C4-2B (cell line): ENCODE measurements around the gene ADISSP.

Source experiments
- ZFX ChIP-seq: fragments of 450-650 bp; IDR thresholded peaks from 2 replicates; pipeline ENCODE4 v1.6.1; 2017
- TF ChIP-seq, protein P1 (sequence below): fragments of 450-650 bp; conservative IDR thresholded peaks from 2 replicates; pipeline ENCODE4 v1.5.1; 2017; ENCODE audit warnings: mild to moderate bottlenecking

DNA sequence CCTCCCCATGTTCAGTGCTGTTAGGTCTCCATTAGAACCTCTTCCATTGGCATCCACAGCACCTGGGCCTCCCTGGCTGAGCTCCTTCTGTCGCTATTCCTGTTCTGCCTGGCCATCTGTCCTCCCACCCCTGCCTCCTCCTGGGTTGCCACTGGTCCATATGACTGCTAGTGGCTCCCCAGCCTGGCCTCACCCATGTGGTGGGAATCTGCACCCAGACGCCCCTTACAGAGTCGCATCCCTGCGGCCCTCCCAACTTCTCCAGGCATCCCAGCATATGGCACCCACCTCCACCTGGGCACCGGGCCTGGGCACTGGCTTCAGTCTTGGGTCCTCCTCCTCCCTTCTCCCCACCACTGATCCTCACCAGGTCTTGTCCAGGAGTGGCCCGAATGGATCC lies 36.3 kb upstream of the ADISSP start:
- TF ChIP-seq, protein P1, sequence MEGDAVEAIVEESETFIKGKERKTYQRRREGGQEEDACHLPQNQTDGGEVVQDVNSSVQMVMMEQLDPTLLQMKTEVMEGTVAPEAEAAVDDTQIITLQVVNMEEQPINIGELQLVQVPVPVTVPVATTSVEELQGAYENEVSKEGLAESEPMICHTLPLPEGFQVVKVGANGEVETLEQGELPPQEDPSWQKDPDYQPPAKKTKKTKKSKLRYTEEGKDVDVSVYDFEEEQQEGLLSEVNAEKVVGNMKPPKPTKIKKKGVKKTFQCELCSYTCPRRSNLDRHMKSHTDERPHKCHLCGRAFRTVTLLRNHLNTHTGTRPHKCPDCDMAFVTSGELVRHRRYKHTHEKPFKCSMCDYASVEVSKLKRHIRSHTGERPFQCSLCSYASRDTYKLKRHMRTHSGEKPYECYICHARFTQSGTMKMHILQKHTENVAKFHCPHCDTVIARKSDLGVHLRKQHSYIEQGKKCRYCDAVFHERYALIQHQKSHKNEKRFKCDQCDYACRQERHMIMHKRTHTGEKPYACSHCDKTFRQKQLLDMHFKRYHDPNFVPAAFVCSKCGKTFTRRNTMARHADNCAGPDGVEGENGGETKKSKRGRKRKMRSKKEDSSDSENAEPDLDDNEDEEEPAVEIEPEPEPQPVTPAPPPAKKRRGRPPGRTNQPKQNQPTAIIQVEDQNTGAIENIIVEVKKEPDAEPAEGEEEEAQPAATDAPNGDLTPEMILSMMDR: no peak
- TF ChIP-seq ZFX: no peak
